ENCODE data around the gene KRTAP17-1. TPM values are rescaled to one million over a fixed set of nuclear protein-coding genes. Genes with fewer than 3 reads are reported as not detected.
A peak's percentile ranks its signal among the peaks of the same experiment; 100 is the strongest.

The KRTAP17-1 gene
- total RNA-seq, 1 experiment from 2014 or later: not detected

DNA sequence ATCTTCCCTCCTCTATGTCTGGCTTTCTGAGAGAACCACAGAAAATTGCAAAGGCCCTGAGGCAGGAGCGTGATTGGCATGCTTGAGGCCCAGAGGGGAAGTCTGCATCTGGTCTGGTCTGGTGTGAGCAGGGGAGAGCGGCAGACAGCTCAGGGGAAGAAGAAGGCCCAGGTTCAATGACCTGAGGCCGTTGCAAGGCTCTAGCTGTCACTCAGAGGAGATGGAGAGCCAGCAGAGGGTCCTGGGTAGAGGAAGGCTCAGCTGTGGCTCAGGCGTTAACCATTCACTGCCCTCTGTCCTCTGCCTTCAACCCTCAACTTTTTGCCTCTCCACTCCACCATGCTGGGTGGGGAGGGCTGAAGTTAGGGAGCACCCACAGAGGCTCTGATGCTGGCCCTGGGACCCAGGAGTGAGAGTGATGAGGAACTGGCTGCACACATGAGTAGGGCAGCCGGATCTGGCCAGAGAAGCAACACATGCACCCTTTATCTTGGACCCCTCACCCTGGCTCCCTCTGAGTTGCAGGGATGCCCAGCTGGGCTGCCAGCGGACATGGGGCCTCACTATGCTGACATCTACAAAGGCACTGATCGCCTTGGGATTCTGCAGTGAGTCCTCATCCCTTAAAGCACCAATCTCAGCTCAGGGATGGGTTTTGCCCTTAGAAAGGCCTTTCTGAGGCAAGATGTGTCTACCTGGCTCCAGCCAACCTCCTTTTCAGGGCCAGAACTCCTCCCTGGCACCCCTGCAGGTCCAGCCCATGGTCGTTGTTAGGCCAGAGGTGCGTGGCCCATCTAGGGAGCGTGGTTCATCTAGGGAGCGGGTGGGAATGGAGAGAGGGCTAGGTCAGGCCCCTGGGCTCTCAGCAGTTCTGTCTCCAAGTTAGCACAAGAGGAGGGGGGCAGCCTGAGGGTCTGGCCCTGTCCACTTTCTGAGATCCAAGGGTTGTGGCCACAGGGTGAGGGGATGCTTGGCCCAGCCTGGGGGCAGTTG is 7.7 kb upstream of the KRTAP17-1 start:
- Mint-ChIP-seq H3K4me3 (ENCODE audit: unreplicated experiment) (no peak overlapping the region), H3K27ac (ENCODE audit: unreplicated experiment) (peak overlapping the region; percentile 76), H3K4me1 (ENCODE audit: low read depth, unreplicated experiment) (peaks cover 10% of the 10 kb centered on the region), H3K27me3 (ENCODE audit: insufficient read depth, unreplicated experiment) (no peaks in the 10 kb centered on the region), H3K9me3 (ENCODE audit: unreplicated experiment) (peaks cover 22% of the 10 kb centered on the region), H3K36me3 (ENCODE audit: insufficient read depth, unreplicated experiment) (no peaks in the 10 kb centered on the region)
- no peak for TF ChIP-seq CTCF (IDR thresholded peaks at IDR 0.05; ENCODE audit: insufficient read depth in 1 of 2, low read depth in 1 of 2, low read length in 1 of 2, severe bottlenecking in 1 of 2, unreplicated experiment in 1 of 2)
- no peaks in the 10 kb centered on the region for H3K36me3 ChIP-seq (ENCODE audit: control insufficient read depth, insufficient read depth, low read length)
- H3K9me3 ChIP-seq: peaks cover 13% of the 10 kb centered on the region
- no TSS peak for BruUV-seq (replicated peaks)
- H3K27me3 ChIP-seq (replicated peaks; ENCODE audit: control insufficient read depth, insufficient read depth, low read length): no peaks in the 10 kb centered on the region
- H3K4me3 ChIP-seq (ENCODE audit: low read depth, low read length): no peak overlapping the region
- H3K4me1 ChIP-seq: peaks cover 4% of the 10 kb centered on the region; the same call in 1 of the 2 replicates
- intact Hi-C loops (cut with micrococcal nuclease; ENCODE audit: unreplicated experiment): loop anchor here (1.0 to 10.0 kb wide), 6 partner anchors 172 to 521 kb away; partner anchors contain the start of genes KRTAP2-3 and KRTAP2-4
- DNase-seq: no peak
- ChIA-PET POLR2A (interaction anchor here (1.0 kb wide), 1 partner anchor 365 kb away, joined by 3 read pairs; the partner anchor contains the start of gene EIF1), CTCF (interaction anchor here (0.7 to 1.7 kb wide), 11 partner anchors 9 to 519 kb away, joined by 3 to 13 read pairs (median 4); no protein-coding TSS in a partner anchor)

- Mint-ChIP-seq H3K27ac (ENCODE audit: unreplicated experiment) (peak overlapping the region; percentile 76), H3K4me3 (ENCODE audit: unreplicated experiment) (no peak overlapping the region), H3K9me3 (ENCODE audit: unreplicated experiment) (peaks cover 22% of the 10 kb centered on the region), H3K36me3 (ENCODE audit: insufficient read depth, unreplicated experiment) (no peaks in the 10 kb centered on the region), H3K27me3 (ENCODE audit: insufficient read depth, unreplicated experiment) (no peaks in the 10 kb centered on the region), H3K4me1 (ENCODE audit: low read depth, unreplicated experiment) (peaks cover 10% of the 10 kb centered on the region)
- peak in 1 of 2 experiments; percentile 35 for DNase-seq
- intact Hi-C loops (cut with micrococcal nuclease; ENCODE audit: unreplicated experiment): loop anchor here (1.0 to 10.0 kb wide), 6 partner anchors 173 to 520 kb away; partner anchors contain the start of genes KRTAP2-3 and KRTAP2-4
- Histone ChIP-seq H3K4me3 (ENCODE audit: low read depth, low read length) (no peak overlapping the region), H3K4me1 (peaks cover 4% of the 10 kb centered on the region; the same call in 1 of the 2 replicates), H3K36me3 (ENCODE audit: control insufficient read depth, insufficient read depth, low read length) (no peaks in the 10 kb centered on the region), H3K9me3 (peaks cover 13% of the 10 kb centered on the region), H3K27me3 (replicated peaks; ENCODE audit: control insufficient read depth, insufficient read depth, low read length) (no peaks in the 10 kb centered on the region)
- CTCF ChIA-PET: interaction anchor here (0.6 to 1.7 kb wide), 14 partner anchors 8 to 519 kb away, joined by 3 to 13 read pairs (median 4); no protein-coding TSS in a partner anchor
- BruUV-seq (replicated peaks): no TSS peak
- peak; percentile 75 to 86 for TF ChIP-seq CTCF (IDR thresholded peaks at IDR 0.05; ENCODE audit: insufficient read depth in 1 of 2, low read depth in 1 of 2, low read length in 1 of 2, severe bottlenecking in 1 of 2, unreplicated experiment in 1 of 2)
- POLR2A ChIA-PET: interaction anchor here (0.6 to 1.0 kb wide), 2 partner anchors 206 to 366 kb away, joined by 3 read pairs; partner anchors contain the start of gene EIF1
Observed at GRCh38 chr17:41322094-41322902, 6.8 kb upstream of the KRTAP17-1 start.

DNA sequence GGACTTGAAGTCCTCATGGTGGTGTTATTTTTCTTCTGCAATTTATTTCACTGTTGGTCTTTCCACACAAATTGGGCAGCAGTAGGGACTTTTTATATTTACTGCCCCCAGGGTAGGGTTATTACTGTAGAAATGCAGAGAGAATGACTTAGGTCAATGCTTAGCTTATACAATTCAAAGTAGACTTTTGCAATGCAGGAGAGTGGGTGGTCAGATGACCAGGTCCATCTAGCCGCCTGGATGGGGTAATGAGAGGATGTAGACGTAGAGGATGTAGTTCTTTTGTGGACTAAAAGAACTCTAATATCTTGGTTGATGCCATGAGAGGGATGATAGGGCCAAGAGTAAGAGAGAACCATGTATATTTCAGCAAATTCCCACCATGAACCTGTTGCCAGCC is 2.7 kb upstream of the KRTAP17-1 start:
- Mint-ChIP-seq H3K9me3 (ENCODE audit: unreplicated experiment) (peaks cover 22% of the 10 kb centered on the region), H3K27ac (ENCODE audit: unreplicated experiment) (no peak overlapping the region), H3K27me3 (ENCODE audit: insufficient read depth, unreplicated experiment) (no peaks in the 10 kb centered on the region), H3K4me3 (ENCODE audit: unreplicated experiment) (no peak overlapping the region), H3K4me1 (ENCODE audit: low read depth, unreplicated experiment) (peaks cover 10% of the 10 kb centered on the region), H3K36me3 (ENCODE audit: insufficient read depth, unreplicated experiment) (no peaks in the 10 kb centered on the region)
- DNase-seq: no peak
- no peaks in the 10 kb centered on the region for H3K27me3 ChIP-seq (replicated peaks; ENCODE audit: control insufficient read depth, insufficient read depth, low read length)
- no TSS peak for BruUV-seq (replicated peaks)
- H3K4me3 ChIP-seq (ENCODE audit: low read depth, low read length): no peak overlapping the region
- H3K36me3 ChIP-seq (ENCODE audit: control insufficient read depth, insufficient read depth, low read length): no peaks in the 10 kb centered on the region
- H3K9me3 ChIP-seq: peaks cover 13% of the 10 kb centered on the region
- ChIA-PET CTCF (no interaction called here), POLR2A (no interaction called here)
- no peak for TF ChIP-seq CTCF (IDR thresholded peaks at IDR 0.05; ENCODE audit: insufficient read depth in 1 of 2, low read depth in 1 of 2, low read length in 1 of 2, severe bottlenecking in 1 of 2, unreplicated experiment in 1 of 2)
- peaks cover 4% of the 10 kb centered on the region; the same call in 1 of the 2 replicates for H3K4me1 ChIP-seq
- intact Hi-C loops (cut with micrococcal nuclease; ENCODE audit: unreplicated experiment): no loop called here

All from Caco-2 (cell line).